ENCODE data around the gene STAMBPL1.

The STAMBPL1 gene

GRCh38 chr10:88958721-88959120, 78.7 kb downstream of the STAMBPL1 start:
- DNase-seq = no peak

DNA sequence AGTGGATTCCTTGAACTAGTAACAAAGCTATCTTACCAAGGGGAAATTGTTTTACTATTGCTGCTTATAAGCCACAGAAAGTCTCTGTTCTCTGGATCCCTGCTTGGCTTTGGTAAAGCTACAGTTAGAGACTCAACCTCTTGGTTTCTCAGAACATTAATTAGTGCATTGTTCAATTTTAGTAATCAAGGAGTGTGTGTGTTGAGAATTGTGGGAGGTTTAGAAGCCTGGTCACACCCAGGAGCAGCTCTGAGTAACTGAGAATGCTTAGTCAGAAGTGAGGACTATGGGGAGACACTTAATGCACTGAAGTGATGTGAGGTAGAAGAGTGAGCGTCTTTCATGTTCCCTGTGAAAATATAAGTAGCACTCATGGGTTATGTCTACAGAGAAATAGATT, 80.8 kb downstream of the STAMBPL1 start:
- DNase-seq = no peak

DNA sequence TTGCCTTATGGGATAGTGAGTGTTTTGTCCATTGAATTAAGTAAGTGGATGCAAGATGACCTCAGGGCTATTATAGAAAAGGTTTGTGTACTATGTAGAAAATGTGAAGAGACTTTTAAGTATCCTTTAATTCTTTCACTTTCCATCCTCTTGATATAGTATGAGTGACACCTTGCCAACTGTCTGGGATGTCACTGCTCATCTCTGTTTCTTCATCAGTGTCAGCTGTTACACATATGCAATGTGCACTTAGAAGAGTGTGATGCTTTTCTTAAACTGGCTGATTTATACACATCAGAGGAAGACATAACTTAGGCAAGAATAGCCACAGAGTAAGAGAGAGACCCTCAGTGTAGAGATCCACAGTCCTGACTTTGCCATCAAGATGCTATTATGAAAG, 81.2 kb downstream of the STAMBPL1 start:
- no peak for DNase-seq

GRCh38 chr10:88962336-88962735, 82.3 kb downstream of the STAMBPL1 start:
- DNase-seq = no peak

- no peak for DNase-seq
Measured at GRCh38 chr10:88963318-88963717, 83.3 kb downstream of the STAMBPL1 start.

DNA sequence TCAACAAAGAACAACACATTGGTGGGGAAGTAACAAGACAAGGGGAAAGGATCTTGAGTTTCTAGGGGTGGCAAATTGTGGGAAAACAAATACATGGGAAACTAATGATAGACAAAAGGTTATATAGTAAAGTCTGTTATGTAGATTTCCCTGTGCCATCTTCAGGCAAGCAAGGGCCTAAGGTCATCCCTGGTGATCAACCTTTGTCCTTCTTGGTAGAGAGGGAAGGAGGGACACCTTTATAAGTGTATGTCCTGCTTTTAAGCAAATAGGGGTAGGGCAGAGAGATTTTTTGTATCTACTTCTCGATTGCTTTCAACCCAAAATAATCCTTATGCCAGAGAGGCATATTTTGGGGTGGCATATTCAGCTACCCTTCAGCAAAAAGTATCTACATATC, 84.3 kb downstream of the STAMBPL1 start:
- no peak for DNase-seq

DNA sequence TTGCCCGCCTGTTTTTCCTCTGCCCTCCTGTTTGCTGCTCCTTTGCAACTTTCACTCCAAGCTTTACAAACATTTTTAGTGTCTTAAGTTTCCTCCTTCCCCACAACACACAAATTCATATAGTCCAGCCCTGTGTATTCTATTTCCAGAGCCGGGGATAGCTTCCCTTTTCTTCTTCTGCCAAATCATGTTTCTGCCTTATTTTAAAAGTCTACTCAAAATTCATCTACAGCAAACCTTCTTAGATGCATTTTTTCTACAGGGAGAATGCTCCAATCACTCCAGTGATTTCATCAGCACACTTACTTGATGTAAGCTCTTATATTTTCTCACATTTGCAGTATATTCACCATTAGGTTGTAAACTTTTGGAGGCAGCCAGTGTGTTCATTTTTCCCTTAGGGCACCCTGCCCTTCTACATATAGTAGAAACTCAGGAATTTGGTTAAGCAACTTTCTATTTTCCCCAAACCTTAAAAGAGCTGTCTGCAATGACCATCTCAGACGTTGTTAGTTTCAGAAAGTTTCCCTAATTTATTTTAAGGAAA, 84.9 kb downstream of the STAMBPL1 start:
- DNase-seq = no peak

GRCh38 chr10:88966797-88967196, 86.8 kb downstream of the STAMBPL1 start:
- DNase-seq = no peak

GRCh38 chr10:88968391-88968790, 88.3 kb downstream of the STAMBPL1 start:
- no peak for DNase-seq

DNA sequence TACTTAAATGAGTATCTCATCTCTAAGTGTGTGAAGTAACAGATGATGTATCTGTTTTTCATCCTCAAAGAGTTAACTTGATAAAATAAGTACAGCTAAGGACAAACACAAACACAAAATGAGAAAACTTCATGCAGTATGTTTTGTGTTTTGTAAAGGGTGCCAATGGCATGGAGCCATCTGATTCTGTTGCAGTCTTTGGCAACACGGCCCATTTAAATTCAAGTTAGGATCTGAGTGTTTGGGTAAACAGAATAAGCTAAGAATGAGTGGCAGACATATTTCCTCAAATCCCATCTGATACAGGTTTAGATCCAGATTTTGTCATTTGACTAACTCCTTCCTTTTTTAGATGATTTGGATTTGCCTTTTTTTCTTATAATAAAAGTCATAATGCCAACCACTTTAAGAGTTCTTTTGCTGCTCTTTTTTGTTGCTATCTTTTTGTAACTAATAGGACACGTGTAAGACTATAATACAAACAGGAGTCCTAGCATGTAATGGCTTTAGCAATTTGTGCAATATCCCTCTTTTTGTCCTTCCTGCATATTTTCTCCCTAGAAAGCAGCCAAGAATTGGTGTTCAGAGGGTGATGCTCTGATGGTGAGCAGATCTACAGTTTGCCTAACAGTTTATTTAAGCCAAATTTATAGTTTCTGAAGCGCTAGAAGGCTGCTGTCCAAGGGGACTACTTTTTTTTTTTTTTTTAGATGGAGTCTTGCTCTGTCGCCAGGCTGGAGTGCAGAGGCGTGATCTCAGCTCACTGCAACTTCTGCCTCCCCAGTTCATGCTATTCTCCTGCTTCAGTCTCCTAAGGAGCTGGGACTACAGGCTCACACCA, 91.4 kb downstream of the STAMBPL1 start:
- DNase-seq = no peak

Measured in COR-L47 (cell line).